OCI-LY7 (cell line): Measurements from ENCODE around the gene TPCN1.

Source experiments
- CTCF ChIP-seq: fragments of 200-600 bp; sonication (generic); conservative IDR thresholded peaks from 2 replicates; pipeline ENCODE4 v1.5.1; 2014; ENCODE audit warnings: mild to moderate bottlenecking, antibody characterized with exemption, low read length, moderate library complexity, mixed read lengths
- EZH2phosphoT487 ChIP-seq: fragments of 200-600 bp; sonication (generic); IDR thresholded peaks from 2 replicates; pipeline ENCODE4 v1.6.1; 2018; ENCODE audit warnings: low read depth, borderline replicate concordance, mild to moderate bottlenecking, mixed run types, antibody characterized with exemption, low read length, moderate library complexity, mixed read lengths

- TF ChIP-seq CTCF (no peak), EZH2phosphoT487 (no peak)
Measured at GRCh38 chr12:113277511-113277910, 56.2 kb downstream of the TPCN1 start.
